ENCODE data around the gene ANGEL1. TPM values are rescaled to one million over a fixed set of nuclear protein-coding genes. Genes with fewer than 3 reads are reported as not detected.
A peak's percentile ranks its signal among the peaks of the same experiment; 100 is the strongest.

Gene ANGEL1
- total RNA-seq, 4 donors from 2014 or later, result 21.6 to 27.7 (median 26.1) TPM

DNA sequence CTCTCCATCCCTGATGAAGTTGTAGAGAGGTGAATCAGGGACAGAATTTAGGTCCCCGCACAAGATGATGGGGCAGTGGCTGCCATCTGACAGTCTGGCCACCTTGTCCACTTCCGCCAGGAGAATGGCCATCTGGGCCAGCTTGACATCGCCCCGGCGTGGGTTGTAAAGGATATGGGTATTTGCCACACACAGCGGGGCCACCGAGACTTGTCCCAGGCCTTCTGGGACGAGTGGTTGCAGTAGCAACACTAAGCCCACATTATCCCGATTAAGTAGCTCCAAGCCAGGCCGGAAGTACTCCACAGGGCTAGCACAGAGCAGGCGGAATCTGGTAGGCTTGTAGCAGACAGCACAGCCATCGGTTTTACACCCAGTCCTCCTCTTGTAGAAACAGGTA lies 6.2 kb downstream of the ANGEL1 start:
- Histone ChIP-seq H3K4me1 (peaks cover 0 to 18% (median 6%) of the 10 kb centered on the region in 4 donors), H3K36me3 (peaks cover 0 to 79% (median 17%) of the 10 kb centered on the region in 3 donors), H3K27ac (no peak overlapping the region), H3K27me3 (no peaks in the 10 kb centered on the region), H3K9me3 (no peaks in the 10 kb centered on the region), H3K4me3 (no peak overlapping the region)
- no peak for TF ChIP-seq EP300 (IDR thresholded peaks at IDR 0.05)
- DNase-seq (ENCODE audit: low spot score in 2 of 2), result no peak
- 93 to 95% methylated on average over 12 of the region's 12 CpGs for WGBS, 2 donors

DNA sequence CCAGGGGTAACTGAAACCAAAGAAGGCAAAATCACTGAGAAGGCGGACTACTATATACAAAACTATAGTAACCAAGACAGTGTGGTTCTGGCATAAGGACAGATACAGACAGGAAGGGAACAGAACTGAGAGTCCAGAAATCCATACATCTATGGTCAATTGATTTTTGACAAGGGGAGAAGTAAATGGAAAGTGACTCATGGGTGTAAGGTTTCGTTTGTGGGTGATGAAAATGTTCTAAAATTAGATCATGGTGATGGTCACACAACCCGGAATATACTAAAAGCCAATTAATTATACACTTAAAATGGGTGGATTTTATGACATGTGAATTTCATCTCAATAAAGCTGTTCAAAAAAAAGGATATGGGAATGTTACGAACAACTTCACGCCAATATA lies 18.7 kb downstream of the ANGEL1 start:
- Histone ChIP-seq H3K27ac (no peak overlapping the region), H3K36me3 (peaks cover 0 to 84% (median 8%) of the 10 kb centered on the region in 3 donors), H3K27me3 (no peaks in the 10 kb centered on the region), H3K4me3 (no peak overlapping the region), H3K4me1 (no peaks in the 10 kb centered on the region), H3K9me3 (no peaks in the 10 kb centered on the region)
- DNase-seq (ENCODE audit: low spot score in 2 of 2), result no peak
- WGBS, 2 donors, result 92% methylated on average over 5 of the region's 5 CpGs
- TF ChIP-seq POLR2A (IDR thresholded peaks at IDR 0.05), result no peak
- TF ChIP-seq EP300 (IDR thresholded peaks at IDR 0.05), result no peak
- TF ChIP-seq, protein P1, sequence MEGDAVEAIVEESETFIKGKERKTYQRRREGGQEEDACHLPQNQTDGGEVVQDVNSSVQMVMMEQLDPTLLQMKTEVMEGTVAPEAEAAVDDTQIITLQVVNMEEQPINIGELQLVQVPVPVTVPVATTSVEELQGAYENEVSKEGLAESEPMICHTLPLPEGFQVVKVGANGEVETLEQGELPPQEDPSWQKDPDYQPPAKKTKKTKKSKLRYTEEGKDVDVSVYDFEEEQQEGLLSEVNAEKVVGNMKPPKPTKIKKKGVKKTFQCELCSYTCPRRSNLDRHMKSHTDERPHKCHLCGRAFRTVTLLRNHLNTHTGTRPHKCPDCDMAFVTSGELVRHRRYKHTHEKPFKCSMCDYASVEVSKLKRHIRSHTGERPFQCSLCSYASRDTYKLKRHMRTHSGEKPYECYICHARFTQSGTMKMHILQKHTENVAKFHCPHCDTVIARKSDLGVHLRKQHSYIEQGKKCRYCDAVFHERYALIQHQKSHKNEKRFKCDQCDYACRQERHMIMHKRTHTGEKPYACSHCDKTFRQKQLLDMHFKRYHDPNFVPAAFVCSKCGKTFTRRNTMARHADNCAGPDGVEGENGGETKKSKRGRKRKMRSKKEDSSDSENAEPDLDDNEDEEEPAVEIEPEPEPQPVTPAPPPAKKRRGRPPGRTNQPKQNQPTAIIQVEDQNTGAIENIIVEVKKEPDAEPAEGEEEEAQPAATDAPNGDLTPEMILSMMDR (IDR thresholded peaks at IDR 0.05), result no peak

DNA sequence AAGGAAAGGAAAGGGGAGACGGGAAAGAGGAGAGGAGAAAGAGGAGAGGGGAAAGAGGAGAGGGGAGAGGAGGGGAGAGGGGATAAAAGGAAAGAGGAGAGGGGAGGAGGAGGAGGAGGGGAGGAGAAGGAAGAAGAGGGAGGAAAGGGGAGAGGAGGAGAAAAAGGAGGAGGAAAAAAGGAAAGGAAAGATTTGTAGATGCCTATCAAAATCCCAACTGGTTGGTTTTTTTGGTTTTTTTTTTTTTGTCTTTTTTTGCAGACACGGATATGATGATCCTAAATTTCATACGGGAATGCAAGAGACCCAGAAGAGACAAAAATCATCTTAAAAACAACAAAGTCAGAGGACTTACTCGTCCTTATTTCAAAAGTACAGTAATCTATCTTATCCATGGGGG lies 19.4 kb downstream of the ANGEL1 start:
- WGBS, 2 donors, result 77 to 80% methylated on average over 4 of the region's 4 CpGs
- Histone ChIP-seq H3K36me3 (peaks cover 0 to 84% (median 11%) of the 10 kb centered on the region in 3 donors), H3K4me1 (no peaks in the 10 kb centered on the region), H3K9me3 (no peaks in the 10 kb centered on the region), H3K27me3 (no peaks in the 10 kb centered on the region), H3K4me3 (no peak overlapping the region), H3K27ac (no peak overlapping the region)
- DNase-seq (ENCODE audit: low spot score in 2 of 2), result no peak
- no peak for TF ChIP-seq POLR2A (IDR thresholded peaks at IDR 0.05)
- TF ChIP-seq, protein P1 (IDR thresholded peaks at IDR 0.05), result no peak
- TF ChIP-seq EP300 (IDR thresholded peaks at IDR 0.05), result no peak

DNA sequence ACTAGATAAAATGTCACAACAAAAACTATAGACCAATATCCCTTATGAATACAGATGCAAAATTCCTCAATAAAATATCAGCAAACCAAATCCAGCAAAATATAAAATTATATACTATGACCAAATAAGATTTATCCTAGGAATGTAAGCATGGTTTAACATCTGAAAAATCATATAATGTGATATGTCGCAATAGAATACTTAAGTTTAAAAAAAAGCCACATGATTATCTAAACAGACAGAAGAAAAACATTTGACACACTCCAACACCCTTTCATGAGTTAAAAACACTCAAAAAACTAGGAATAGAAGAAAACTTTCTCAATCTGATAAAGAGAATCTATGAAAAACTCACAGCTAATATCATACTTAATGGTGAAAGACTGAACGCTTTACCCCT lies 20.3 kb downstream of the ANGEL1 start:
- no peaks in the 10 kb centered on the region for H3K4me1 ChIP-seq
- H3K4me3 ChIP-seq, result no peak overlapping the region
- H3K9me3 ChIP-seq, result no peaks in the 10 kb centered on the region
- H3K27me3 ChIP-seq, result no peaks in the 10 kb centered on the region
- H3K36me3 ChIP-seq, result peaks cover 0 to 84% (median 11%) of the 10 kb centered on the region in 3 donors
- DNase-seq (ENCODE audit: low spot score in 2 of 2), result no peak
- no peak for TF ChIP-seq POLR2A (IDR thresholded peaks at IDR 0.05)
- TF ChIP-seq, protein P1 (IDR thresholded peaks at IDR 0.05), result no peak
- no peak for TF ChIP-seq EP300 (IDR thresholded peaks at IDR 0.05)
- 96 to 98% methylated on average over 2 of the region's 2 CpGs for WGBS, 2 donors
- no peak overlapping the region for H3K27ac ChIP-seq

DNA sequence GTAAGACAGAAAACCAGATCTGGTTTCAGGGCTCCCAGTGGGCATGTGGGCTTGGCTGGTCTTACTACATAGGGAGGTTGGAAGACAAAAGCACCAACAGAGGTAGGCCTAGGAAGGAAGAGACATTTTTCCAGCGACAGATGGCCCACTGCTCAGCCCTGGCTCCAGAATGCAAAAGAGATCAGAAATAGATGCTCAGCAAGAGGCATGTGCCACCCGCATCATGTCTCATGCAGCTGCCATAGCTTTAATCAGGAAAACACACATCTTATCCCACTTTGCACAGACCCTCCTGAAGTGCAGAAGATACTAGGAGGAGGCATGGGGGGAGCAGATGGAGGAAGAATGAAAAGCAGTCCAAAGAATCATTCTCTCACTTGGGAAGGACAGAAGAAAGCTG lies 26.1 kb downstream of the ANGEL1 start:
- Histone ChIP-seq H3K27ac (no peak overlapping the region), H3K9me3 (no peaks in the 10 kb centered on the region), H3K27me3 (no peaks in the 10 kb centered on the region), H3K36me3 (peaks cover 0 to 78% (median 11%) of the 10 kb centered on the region in 3 donors), H3K4me3 (no peak overlapping the region), H3K4me1 (peaks cover 0 to 31% (median 7%) of the 10 kb centered on the region in 4 donors)
- DNase-seq (ENCODE audit: low spot score in 2 of 2), result no peak
- TF ChIP-seq POLR2A (IDR thresholded peaks at IDR 0.05), result no peak
- TF ChIP-seq, protein P1 (IDR thresholded peaks at IDR 0.05), result no peak
- no peak for TF ChIP-seq EP300 (IDR thresholded peaks at IDR 0.05)
- 94 to 96% methylated on average over 2 of the region's 2 CpGs for WGBS, 2 donors

DNA sequence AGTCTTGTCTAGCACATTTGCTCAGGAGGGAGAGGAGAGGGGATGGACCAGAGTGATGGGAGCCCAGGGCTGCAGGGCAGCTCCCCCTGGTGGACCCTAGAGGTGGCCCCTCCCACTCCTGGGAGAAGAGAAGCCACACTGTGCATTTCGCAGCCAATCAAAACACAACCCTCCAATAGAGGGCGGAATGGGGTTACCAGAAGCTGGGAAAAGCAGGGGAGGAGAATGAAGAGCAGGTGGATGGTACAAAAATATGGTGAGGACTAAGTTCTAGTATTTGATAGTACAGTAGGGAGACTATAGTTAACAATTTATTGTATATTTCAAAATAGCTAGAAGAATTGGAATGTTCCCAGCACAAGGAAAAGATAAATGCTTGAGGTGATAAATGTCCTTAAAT lies 27.8 kb downstream of the ANGEL1 start:
- peaks cover 0 to 48% (median 12%) of the 10 kb centered on the region in 4 donors for H3K4me1 ChIP-seq
- H3K36me3 ChIP-seq, result peaks cover 0 to 76% (median 9%) of the 10 kb centered on the region in 3 donors
- H3K27me3 ChIP-seq, result no peaks in the 10 kb centered on the region
- no peaks in the 10 kb centered on the region for H3K9me3 ChIP-seq
- H3K27ac ChIP-seq, result peak overlapping the region in 1 of 4 donors; percentile 63
- H3K4me3 ChIP-seq, result no peak overlapping the region
- DNase-seq (ENCODE audit: low spot score in 2 of 2), result peak; percentile 52 to 84
- WGBS, 2 donors, result 7 to 11% methylated on average over 2 of the region's 2 CpGs
- TF ChIP-seq, protein P1 (IDR thresholded peaks at IDR 0.05), result peak; percentile 64 to 89 (median 83)
- TF ChIP-seq EP300 (IDR thresholded peaks at IDR 0.05) (peak in 1 of 2 donors; percentile 51), POLR2A (IDR thresholded peaks at IDR 0.05) (no peak)

Data from tibial nerve (tissue), 4 donors.